GM19099 (cell line): ENCODE data around the gene NRL.

ENCODE experiments used
- POLR2A ChIP-seq: IDR thresholded peaks from 3 replicates; pipeline ENCODE4 v1.6.1; 2011; ENCODE audit warnings: low read depth; ENCODE audit not compliant: insufficient read length; ENCODE audit errors: extremely low read depth

The NRL gene

DNA sequence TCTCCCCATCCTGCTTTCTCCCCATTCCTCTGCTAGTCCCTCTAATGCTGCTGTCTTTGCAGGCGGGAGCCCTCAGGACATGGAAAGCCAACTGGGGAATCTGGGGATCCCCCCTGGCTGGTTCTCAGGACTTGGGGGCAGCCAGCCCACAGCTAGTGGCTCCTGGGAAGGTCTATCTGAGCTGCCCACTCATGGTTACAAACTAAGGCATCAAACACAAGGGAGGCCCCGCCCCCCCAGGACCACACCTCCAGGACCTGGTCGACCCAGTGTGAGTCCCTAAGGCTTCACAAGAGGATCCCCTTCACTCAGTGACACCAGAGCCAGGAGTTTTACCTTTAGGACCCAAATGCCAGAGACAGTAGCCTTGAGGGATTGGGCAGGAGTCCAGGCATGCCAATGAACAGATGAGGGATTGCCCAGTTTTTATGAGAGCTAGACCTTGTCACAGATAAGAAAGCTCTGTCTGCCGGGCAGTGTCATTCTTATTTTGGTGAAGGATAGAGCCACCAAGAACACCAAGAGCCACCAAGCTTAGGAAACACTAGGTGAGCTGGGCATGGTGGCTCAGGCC is 51.4 kb downstream of the NRL start:
- no peak for TF ChIP-seq POLR2A

DNA sequence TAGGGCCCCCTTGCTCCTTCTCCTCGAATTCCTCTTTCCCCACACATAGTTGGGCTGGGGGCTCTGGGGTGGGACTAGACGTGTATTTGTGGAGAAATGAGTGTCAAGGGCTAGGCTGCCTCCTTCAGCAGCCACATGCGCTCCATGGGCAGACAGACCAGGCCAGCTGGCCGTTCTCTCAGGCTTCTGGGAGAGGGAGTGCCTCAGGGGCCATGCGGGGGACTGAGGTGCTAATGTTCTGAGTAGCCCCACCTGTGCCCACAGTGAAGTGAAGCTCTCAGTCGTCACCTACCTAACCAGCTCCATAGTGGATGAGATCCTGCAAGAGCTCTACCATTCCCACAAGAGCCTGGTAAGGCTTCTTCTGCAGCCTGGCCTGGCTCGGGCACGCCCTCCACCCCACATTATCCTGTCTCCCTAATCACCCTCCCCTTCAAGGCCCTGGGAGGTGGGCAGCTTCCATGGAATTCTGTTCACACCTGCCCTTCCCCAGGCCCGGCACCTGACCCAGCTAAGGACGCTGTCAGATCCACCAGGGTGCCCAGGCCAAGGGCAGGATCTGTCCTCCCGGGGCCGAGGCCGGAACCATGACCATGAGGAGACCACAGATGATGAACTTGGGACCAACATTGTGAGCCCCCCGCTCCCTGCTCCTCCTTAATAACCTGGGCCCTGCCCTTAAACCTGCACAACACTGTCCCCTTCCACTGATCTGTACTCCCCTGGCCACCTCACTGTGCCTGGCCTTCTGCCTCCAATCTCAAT is 52.4 kb downstream of the NRL start:
- TF ChIP-seq POLR2A: no peak

DNA sequence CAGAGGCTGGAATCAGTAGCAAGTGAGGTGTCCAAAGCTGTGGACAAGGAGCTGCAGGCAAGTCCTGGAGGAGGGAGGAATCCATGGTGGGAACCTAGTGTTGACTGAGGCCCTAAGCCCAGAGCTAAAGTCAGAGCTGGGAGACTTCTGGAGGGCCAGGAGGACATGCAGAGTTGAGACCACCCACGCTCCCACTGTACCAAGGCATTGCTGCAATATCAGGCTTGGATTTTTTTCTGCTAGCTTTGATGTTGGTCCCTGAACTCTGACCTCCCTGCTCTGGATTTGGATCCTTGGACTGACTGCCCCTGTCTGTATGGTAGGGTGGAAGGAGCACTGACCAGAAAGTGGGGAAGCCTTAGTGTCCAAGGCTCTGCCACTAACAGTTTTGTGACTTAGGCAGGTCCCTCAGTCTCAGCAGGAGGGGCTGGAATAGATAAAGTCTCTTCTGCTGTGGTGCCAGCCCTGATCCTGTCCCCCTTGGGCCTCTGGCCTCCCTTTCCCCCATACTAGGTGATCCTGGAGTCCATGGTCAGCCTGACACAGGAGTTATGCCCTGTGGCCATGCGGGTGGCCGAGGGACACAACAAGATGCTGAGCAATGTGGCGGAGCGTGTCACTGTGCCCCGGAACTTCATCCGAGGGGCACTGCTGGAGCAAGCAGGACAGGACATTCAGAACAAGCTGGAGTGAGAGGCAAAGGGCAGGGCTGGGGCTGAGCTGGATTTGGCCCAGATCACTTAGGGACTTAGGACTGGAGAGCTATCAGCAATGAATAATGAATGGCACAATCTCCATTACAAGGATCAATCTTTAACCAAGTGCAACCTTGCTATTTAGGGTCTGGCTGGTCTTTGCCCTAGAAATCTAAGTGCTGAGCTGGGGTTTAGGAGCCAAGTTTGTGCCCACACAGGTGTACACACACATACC is 53.5 kb downstream of the NRL start:
- no peak for TF ChIP-seq POLR2A

DNA sequence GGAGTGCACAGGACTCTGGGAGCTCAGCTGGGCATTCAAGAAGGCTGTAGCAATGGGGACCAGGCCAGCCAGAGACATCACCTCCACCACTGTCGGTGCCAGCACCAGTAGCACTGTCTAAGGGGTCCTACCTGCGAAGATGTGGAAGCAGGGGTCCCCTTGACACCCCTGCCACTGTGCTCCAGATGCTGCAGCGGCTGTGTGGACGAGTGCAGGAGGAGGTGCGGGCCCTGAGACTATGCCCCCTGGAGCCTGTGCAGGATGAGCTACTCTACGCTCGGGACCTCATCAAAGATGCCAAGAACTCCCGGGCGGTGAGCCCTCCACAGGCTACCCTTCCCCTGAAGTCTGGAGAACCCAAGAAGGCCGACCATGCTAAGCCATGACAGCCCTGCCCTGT is 54.3 kb downstream of the NRL start:
- TF ChIP-seq POLR2A: no peak

DNA sequence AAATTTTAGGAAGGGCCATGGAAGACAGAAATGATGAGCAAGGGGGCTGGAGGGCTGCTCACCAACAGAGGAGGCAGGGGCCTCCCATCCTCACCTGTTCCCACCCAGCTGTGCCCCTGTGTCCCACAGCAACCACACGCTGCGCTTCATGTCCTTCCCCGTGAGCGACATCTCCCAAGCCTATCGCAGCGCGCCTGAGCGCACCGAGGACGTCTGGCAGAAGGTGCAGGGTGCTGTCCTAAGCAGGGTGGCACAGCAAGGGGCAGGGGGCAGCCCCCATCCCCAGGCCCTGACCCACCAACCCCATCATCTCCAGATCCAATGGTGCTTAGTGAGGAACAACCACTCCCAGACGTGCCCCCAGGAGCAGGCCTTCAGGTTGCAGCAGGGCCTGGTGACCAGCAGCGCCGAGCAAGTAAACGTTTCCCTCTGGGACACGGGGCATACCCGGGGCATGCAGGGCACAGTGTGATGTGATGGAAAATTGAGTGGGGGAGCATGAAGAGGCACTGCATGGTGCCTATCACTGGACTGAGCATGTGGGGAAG is 54.8 kb downstream of the NRL start:
- TF ChIP-seq POLR2A: no peak

DNA sequence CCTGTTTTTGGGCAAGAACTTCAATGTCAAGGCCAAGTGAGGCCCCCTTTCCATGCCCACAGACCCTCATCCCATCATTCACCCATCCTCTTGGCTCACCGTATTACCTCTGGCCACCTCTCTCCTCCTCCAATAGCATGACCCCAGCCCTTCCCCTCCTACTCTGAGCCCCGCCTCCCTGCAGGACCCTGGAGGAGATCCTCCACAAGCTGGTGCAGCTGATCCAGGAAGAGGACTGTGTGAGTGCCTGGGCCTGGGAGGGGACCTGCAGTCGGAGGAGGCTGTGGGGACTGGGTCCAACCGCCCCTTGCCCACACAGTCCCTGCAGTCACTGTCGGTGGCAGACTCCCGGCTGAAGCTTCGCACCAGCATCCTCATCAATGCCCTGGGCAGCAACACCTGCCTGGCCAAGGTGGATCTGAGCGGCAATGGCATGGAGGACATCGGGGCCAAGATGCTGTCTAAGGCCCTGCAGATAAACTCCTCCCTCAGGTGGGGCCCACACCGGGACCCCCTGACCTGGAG is 55.7 kb downstream of the NRL start:
- no peak for TF ChIP-seq POLR2A

DNA sequence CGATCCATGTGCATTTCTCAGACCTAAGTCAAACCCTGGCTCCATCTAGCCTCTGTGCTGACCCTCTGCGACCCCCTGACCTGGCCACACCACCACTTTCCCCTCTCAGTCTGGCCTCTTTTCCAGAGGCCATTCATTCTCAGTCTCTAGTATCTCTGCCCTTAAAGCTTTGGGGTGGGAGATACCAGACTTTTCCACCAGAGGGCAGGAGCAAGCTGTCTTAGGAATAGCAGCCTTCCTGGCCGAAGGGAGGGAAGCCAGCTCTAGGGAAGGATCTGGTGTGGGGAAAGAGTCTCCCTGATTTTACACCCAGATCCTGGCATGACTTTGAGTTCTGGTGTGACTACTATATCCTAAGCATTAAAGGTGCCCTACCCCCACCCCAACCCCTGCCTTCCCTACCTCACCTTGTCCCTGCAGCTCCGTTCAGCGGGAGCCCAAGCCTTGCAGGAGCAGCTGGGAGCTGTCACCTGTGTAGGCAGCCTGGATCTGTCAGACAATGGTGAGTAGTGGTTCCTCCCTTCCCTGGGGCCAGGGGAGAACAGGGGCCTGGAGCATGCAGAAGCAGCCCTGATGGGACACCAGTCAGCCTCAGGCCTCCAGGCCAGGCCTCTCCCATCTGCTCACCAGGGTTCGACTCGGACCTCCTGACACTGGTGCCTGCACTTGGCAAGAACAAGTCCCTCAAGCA is 56.3 kb downstream of the NRL start:
- no peak for TF ChIP-seq POLR2A

DNA sequence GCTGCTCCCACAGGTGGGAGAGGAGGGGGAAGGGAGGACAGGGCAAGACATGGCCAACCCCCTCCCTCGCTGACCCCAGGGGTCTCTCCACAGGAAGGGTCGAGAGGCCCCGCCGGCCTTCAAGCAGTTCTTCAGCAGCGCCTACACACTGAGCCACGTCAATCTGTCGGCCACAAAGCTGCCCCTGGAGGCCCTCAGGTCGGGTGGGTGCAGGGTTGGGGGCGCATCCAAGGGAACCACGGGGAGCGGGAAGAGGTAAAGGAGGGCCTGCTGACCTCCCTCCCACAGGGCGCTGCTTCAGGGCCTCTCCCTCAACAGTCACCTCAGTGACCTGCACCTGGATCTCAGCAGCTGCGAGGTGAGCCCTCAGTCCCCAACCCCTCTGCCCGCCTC is 56.9 kb downstream of the NRL start:
- no peak for TF ChIP-seq POLR2A

DNA sequence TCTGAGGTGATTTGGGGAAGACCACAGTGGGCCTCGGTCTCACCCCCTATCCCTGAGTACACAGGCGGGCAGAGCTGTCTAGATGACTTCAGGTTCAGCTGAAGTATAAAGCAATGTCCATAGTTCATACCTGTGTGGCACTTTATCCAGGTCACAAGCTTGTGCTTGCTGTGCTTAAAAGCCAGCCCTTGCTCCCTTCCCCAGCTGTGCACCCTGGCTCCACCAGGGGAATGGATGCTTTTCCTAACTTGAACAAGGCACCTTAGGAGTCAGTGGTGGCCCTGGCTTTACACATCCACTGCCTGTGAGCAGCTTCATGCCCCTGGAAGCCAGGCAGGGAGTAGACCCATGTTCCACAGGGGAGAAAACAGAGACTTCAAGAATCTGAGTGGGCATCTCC is 57.5 kb downstream of the NRL start:
- no peak for TF ChIP-seq POLR2A

DNA sequence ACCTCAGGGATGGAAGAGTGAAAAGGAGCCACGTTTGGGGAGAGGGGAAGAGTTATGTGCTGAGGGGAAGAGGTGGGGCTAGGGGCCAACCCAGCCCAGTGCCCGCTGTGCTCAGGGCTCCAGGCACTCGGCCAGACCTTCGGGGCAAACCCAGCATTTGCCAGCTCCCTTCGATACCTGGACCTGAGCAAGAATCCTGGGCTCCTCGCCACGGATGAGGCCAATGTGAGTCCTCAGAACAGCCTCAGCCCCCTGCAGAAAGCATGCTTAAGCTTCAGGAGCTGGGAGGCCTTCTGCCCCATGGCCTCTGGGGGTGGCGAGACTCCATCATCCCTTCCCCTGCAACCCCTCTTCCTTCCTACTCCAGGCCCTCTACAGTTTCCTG is 58.0 kb downstream of the NRL start:
- no peak for TF ChIP-seq POLR2A

DNA sequence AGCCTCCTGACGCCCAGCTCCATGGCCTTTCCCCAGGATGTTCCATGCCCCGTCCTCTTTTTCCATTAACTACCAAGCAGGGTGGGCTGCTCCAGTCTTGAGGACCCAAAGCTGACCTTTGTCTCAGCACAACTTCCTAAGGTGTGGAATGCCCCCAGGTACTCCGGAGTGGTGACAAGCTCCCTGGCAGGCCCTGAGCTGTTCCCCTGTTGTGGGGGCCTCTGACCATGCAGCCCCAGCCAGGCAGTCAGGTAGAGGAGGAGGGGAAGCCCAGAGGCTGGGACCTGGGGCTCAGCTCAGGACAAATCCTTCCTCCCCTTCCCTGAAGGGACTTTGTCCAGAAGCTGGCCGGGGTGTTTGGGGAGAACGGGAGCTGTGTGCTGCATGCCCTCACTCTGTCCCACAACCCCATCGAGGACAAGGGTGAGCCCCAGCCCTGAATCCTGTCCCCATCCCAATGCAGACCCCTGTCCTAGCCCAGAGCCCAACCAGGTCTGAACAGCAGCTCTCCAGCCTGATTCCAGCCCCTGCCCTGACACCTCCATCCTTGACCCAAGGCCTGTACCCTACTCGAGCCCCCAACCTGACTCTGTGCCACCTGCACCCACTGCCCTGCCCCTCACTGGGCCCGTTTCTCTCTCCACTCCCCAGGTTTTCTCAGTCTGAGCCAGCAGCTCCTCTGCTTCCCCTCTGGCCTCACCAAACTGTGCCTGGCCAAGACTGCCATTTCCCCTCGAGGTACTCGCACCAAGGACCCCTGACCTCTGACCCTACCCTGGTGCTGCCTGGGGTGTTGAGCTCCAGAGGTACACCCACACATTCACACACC is 58.6 kb downstream of the NRL start:
- no peak for TF ChIP-seq POLR2A

DNA sequence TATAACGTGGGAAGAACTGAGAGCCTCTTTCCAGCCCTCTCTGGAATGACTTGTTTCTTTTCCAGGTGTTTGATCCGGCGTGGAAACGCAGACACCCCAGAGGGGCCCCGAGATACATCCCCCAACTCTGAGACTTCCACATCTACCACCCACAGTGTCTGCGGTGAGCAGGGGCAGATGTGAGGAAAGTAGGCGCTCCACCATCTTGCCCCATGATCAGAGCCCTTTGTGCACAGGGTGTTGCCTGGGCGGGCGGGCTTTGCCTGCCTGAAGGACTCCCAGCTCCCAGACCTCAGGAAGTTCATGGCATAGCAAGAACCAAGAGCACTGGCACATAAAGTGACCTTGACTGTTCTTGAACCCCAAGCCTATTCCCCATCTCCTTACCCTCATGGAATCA is 60.1 kb downstream of the NRL start:
- TF ChIP-seq POLR2A: no peak

DNA sequence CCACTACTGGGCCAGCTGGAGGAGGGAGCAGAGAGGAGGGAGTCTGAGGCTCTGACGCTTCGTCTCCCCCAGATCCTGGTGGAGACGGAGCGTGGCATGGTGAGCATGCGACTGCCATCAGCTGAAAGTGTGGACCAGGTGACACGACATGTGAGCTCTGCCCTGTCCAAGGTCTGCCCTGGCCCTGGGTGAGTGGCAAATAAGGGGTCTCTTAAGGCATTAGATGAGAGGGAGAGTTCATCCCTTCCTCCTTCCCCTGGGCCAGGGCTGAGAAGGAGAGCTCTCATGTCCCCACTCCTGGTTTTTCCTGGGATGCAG is 60.5 kb downstream of the NRL start:
- no peak for TF ChIP-seq POLR2A
